HG02943 (cell line): ENCODE results near the gene GOLGA6D.
"Not testable (repeated sequence)": the region's sequence is repeated elsewhere in the genome, so short reads cannot be mapped to it uniquely, and the experiment has no call there.

ENCODE experiments used
- ATAC-seq: cut with Tn5 transposase; IDR thresholded peaks from one replicate; pipeline ENCODE4 v1.9.1; 2021; ENCODE audit warnings: mild to moderate bottlenecking, low read depth, moderate library complexity; ENCODE audit not compliant: unreplicated experiment

The GOLGA6D gene

DNA sequence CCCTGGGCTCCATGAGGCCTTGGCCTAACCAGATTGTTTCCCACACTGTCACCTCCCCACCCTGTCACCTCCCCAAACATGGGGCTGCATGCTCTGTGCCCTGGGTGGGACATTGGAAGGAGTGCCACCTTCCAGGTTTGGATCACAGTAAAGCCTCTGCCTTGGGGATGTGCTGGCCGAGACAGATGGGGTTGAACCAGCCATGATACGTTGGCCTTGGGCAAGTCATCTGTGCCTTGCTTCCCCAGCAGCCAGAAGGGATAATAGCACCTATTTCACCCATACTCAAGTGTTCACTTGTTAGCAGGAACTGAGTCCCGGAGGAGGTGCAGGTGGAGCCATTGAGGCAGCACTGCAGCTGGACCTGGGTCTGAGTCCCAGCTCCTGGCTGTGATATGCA, 7.0 kb upstream of the GOLGA6D start:
- ATAC-seq, result not testable (repeated sequence)

DNA sequence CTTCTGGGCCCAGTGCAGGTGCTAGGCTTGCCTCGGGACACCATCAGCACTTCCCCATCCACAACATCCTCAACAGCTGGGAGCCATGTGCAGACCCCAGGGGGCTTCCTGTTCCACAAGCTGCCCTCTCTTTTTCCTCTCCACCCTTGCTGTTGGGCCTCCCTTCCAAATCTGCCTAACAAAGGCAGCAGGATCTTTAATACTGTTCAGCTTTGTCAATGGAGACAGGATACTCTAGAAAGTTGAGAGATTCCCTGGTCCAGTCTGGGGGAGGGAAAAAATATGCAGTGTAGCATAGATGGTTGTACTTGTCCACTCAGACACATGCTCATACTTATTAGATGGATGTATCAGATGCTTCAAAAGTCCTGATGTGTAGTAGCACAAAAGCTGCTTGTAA, 4.1 kb upstream of the GOLGA6D start:
- ATAC-seq, result not testable (repeated sequence)

DNA sequence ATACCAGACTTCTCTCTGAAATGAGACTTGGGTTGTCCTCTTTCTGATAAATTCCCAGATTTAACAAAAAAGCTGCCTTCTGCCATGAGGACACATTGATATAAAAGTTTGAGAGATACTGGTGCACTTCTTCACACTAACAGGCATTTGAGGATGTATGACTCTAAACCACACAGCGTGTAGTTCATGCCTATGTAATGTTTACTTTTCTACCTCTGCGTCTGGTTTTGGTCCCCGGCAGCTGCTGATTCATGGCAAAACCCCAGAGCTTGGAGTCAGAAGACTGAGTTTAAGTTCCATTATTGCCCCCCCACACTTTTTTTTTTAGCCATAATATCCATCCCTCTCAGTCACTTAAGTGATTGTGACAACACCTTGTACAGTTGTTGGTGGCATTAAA, 1.5 kb downstream of the GOLGA6D start:
- not testable (repeated sequence) for ATAC-seq

DNA sequence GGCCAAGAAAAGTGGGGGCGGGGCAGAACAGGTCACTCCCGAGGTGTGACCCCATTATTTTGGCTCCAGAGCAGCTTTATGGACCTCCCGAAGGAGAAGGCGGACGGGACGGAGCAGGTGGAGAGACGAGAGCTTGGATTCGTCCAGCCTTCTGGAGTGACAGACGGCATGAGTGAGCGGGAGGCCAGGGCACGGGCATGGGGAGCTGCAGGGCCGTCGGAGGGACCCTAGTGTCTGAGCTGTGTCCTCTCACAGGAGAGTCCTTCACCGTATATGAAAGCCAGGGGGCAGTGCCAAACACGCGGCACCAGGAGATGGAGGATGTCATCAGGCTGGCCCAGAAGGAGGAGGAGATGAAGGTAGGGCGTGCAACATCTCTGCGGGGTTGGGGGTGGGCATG, 11.0 kb downstream of the GOLGA6D start:
- ATAC-seq, result not testable (repeated sequence)

DNA sequence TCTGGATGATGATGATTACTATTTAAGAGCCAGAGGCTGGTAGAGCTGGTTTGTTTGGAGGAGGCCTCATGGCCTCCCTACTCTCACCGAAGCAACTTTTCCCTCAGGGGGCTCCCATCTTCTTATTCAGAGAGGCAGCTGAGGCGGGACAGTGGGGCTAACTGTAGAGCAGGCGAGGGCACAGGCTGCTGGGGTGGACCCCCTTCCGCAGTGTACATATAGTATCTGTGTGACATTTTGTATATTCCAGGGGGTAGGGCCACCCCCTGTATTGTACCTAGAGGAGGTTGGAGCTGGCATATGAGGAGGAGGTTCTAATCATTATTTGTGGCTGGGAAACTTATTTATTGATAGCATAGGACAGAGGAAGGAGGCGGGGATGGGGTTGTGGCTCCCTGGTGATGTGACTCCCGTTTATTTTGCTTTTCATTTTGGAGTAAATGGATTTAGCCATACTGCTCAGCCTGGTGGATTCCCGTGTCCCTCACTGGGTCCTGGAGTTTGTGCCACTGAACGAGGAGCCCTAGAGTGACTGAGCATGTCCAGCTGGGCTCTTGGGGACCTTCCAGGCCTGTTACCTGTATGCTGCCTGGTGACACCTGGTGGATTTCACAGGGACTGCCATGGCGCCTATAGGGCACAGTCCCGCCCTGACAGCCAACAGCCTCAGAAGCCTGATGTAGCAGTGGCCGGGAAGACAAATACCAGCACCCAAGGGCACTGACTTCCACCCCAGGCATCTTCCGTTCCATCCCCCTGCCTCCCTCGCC, 16.1 kb downstream of the GOLGA6D start:
- ATAC-seq, result not testable (repeated sequence)

DNA sequence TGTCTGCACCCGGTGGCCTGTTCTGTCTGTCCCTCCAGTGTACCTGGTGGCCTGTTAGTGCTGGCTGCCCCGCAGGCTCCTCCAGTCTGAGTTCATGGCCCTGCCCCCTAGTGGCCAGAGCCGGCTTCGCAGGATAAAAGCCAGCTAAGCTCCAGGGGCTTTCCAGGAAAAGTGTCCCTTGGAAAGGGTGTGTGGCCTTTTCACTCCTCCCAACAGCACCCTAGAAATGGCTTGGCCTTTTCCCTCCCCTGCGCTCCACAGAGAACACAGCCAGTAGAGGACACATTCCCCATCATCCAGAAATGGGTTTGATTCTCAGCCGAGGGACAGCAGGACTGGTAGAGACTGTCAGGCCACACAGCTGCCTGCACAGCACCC, 16.7 kb downstream of the GOLGA6D start:
- ATAC-seq, result not testable (repeated sequence)

DNA sequence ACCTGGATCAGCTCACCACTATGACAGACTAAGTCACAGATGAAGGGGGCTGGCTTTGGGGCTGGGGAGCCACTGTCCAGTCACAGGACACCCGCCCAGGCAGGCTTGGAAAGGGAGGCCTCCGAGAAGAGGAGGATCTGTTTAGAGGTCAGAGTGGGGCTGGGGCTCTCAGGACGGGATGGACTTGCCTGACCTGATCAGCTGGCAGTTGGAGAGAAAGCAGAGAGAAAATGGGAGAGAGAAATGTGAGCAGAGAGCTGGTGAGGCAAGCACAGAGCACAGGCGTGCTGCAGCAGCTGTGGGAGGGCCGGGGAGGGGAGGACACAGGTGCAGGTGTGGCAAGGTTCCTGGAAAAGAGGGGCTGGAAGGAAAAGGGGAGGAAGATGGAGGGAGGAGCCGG, 17.4 kb downstream of the GOLGA6D start:
- ATAC-seq, result not testable (repeated sequence)

DNA sequence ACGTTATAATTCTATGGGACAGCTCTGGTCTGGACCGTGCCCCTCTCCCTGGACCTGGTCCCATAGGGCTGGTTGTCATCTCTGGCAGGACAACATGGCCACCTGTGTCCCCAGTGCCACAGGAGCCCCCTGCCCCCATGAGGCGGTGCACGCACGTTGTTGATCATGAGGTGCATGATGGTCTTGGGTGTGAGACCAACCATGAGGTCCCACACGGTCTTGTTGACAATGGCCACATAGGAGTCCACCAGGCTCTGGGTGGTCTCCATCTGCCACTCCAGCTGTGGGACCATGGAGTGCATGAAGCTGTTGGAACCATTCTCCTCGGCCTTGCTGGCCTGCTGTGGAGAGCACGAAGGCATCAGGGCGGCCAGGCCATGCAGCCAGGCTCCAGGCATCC, 19.7 kb downstream of the GOLGA6D start:
- ATAC-seq, result no peak

DNA sequence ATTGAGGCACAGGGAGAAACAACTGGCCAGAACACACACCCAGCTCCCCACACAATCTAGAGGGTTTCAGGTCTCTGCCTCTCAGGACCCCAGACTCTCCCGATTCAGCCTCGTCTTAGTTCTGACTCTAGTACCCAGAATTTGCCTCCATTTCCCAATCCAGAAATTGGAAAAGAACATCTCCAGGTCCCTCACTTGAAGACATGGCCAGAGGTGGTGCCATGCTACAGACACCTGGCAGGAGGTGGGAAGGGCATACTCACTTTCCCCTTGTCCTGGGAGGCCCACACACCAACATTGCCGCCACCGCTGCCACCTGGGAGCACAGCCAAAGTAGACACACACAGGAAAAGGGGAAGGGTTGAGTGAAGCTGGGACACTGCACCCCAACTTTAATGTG, 20.1 kb downstream of the GOLGA6D start:
- not testable (repeated sequence) for ATAC-seq

DNA sequence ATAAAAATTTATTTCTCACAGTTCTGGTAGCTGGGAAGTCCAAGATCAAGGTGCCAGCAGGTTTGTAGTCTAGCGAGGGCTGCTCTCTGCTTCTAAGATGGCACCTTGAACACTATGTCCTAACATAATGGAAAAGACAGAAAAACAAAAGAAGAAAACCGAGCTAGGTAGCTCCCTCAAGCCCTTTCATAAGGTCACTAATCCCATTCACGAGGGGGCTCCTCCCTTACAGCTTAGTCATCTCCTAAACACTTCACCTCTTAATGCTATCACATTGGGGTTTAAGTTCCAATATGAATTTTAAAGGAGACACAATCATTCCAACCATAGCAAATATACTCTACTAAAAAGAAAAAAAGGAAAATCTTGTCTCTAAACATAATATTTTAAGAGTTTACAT, 23.6 kb downstream of the GOLGA6D start:
- ATAC-seq, result no peak

DNA sequence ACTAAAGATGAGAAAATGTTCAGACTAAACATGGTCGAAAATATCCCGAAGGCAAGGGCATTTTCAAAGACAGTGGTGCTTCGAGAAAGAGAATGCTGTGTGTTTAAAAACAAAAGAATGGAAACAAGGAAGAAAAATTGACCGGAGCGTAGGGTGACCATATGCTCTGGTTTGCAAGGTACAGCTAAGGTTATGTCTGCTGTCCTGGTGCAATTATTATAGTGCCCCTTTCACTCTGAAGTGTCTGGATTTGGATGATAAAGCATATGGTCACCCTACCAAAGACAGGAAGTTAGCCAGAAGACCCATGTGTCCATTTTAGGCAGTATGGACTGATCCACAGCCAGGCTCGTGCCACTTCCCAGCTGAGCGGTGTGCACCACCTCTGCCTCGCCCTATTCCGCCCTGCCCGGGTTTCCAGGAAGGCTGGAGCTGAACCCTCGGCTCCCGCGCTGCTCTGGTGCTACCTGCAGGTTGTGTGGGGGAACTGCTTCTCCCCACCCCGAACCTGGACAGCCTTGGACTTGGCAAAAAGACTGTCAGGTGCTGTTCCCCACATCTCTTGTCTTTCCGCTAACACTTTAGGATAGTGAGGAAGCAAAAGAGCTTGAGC, 25.2 kb downstream of the GOLGA6D start:
- ATAC-seq, result no peak

DNA sequence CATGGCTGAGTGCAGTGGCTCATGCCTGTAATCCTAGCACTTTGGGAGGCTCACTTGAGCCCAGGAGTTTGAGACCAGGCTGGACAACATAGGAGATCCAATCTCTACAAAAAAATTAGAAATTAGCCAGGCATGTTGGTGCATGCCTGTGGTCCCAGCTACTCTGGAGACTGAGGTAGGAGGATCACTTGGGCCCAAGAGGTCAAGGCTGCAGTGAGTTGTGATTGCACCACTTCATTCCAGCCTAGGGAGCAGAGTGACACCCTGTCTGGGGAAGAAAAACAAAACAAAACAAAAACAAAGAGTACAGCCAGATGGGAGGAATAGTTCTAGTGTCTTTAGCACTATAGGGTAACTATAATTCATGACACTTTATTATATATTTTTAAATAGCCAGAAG, 27.1 kb downstream of the GOLGA6D start:
- ATAC-seq, result no peak

DNA sequence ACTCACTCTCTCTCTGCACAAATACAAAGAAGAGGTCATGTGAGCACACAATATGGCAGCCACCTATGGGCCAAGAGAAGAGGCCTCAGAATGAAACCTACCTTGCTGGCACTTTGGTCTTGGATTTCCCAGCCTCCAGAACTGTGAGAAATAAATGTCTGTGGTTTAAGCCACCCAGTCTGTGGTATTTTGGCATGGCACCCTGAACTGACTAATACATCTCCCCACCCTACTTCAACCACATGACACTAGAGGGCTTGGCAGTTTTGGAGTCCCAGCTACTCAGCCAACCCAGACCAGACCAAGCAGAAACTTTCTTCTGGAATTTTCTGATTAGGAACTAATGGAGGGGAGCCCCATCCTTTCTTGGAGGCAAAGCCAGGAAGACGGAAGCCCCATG, 29.9 kb downstream of the GOLGA6D start:
- ATAC-seq, result not testable (repeated sequence)

DNA sequence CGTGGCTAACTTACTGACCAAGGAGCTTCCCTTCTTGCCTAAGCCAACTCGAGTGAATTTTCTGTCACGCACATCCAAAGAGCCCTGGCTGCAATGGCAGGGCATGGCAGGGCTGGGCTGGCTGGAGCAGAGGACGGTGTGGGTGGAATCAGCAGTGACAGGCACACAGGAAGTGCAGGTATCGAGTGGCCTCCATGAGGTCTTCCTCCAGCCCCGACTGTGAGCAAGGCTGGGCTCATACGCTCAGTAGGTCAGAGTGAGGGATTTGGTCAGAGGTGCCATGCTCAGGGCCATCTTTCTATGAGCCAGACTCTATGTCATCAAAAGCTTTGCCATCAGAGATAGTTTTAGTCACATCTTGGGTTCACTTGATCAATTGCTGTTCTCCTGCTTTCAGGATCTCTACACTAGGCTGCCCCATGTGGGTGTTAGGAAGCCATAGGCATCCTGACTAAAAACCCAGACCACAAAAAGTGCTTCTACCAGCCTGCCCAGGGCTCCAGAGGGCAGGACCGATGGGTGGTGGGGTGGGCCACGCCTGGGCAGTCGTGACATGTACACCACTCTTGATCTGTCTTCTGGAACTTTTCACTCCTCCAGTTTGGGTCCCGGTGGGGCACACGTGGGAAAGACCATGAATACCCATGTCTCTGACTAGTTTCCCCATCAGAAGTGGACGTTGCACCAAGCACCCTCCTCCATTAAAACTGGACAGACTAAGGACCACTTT, 30.6 kb downstream of the GOLGA6D start:
- ATAC-seq, result no peak

DNA sequence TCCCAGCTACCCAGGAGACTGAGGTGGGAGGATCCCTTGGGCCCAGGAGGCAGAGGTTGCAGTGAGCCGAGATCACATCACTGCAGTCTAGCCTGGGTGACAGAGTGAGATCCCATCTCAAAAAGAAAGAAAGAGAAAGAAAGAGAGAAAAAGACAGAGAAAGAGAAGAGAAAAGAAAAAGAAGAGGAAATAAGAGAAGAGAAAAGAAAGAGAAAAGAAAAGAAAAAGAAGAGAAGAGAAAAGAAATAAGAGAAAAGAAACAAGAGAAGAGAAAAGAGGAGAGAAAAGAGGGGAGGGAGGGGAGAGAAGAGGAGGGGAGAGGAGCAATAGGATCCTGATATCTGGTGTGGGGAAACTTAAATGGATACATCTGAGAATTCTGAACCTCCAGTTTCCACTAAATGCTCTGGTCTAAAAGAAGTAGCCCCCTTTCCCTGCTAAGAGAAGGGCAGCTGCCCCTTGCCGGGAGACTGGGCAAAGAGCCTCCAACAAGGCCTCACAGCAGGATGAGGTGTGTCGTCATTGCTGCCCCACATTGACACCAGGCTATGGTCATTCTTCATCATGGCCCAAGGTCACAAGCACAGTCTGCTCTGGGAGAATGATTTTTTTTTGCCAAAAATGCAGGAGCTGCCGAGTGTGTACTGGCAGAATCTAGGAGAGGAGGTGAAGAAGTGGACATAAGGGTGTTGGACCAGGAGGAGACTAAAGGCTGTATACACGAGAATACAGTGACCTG, 32.1 kb downstream of the GOLGA6D start:
- no peak for ATAC-seq

DNA sequence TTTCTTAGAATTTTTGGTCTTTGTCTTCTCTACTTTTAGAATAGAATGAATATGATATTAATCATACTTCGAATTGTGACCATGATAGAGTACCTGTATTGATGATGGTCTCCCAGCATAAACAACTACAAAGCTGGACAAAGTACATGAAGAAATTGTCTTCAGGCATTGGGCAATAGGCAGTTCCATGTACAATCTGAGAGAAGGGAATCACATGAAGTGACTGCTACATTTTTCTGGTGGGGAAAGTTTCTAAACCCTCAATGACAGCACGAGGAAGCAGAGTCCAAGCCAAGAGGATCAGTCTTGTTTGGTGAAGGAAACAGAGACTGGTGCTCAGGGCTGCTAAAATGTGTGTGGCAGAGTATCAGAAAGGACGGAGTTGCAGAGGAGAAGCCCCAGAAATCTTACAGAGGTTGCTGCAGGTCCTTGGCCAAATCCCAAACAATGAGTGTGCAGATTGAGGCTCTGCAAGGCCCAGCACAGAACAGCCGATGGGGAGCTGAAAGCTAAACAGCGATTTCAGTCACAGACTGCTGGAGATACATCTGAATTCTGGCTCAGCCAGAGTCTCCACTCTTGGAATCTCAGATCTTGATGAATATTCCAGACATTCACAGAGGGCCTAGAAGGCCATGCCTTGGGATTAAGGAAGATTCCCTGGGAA, 36.7 kb downstream of the GOLGA6D start:
- ATAC-seq, result not testable (repeated sequence)

DNA sequence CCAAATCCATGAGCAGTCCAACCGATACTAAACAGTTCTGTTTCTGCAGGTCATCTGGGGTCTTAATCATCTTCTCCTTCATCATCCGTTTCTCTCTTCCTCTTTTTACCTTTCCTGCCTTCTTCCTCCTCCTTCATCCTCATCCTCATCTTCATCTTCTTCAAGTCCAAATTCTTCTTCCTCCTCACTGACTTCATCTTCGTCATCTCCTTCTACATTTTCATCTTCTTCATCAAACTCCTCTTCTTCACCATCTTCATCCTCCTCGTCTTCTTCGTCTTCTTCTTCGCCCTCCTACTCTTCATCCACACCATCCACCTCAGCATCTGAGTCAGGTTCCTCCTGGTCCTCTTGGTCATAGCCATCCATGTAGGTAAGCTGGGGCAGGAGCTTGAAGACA, 39.1 kb downstream of the GOLGA6D start:
- no peak for ATAC-seq

DNA sequence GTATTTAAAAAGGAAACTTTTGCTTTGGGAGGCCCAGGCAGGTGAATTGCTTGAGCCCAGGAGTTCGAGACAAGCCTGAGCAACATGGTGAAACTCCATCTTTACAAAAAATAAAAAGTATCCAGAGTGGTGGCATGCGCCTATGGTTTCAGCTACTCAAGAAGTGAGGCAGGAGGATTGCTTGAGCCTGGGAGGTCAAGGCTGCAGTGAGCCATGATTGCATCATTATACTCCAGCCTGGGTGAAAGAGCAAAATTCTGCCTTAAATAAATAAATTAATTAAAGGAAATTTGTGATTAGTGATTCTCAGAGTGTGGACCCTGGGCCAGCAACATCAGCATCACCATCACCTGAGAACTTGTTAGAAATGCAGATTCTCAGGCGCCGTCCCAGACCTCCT, 43.3 kb downstream of the GOLGA6D start:
- no peak for ATAC-seq

DNA sequence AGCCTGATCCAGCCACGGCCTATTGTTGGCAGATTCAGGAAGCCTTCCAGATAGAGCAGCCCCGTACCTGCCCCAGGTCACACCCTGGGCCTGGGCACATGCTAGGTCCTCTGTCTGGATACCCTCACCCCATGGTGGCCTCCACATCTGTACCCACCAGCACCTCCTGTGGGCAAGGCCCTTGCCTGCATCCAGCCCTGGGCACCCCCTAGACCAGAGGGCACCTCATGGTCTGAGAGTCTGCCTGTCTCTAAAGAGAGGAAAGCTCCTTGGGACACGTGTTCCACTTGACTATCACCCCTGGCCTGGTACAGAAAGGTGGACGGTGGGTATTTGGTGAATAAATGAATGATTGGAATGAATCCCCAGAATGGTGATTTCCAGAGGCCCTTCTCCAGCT, 44.4 kb downstream of the GOLGA6D start:
- no peak for ATAC-seq

DNA sequence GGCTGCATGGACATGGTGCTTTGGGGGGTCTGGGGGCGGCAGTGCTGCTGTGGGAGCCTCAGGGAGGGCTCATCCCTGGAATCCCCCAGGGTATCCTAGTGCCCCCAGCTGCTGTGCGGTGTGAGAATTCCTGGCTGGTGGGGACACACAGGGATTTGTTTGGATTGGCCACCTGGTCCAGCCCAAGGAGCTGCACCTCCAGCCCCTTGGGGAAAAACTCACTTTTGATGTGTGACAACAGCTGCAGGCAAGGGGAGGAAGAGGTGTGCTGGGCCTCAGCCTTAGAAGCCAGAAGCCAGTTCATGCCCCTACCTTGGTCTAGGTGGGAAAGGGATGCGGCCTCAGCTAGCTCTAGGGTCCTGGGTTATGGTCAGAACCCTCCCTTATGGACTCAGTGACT, 44.9 kb downstream of the GOLGA6D start:
- ATAC-seq, result no peak
